ENCODE data around the gene REL. TPM values are rescaled to one million over a fixed set of nuclear protein-coding genes. Genes with fewer than 3 reads are reported as not detected.

Gene REL
- total RNA-seq, 1 experiment from 2014 or later: 6.2 TPM

GRCh38 chr2:60847854-60848253, 33.5 kb upstream of the REL start:
- Mint-ChIP-seq H3K36me3 (ENCODE audit: insufficient read depth in 1 of 3, low read depth in 3 of 3) (no peaks in the 10 kb centered on the region), H3K4me3 (no peak overlapping the region), H3K4me1 (peaks cover 0 to 2% of the 10 kb centered on the region in 2 experiments; a peak in 1 of 4 replicates), H3K9me3 (no peaks in the 10 kb centered on the region), H3K27ac (peak overlapping the region in 1 of 3 experiments; percentile 27; a peak in 1 of 7 replicates), H3K27me3 (ENCODE audit: low read depth) (peaks cover 58% of the 10 kb centered on the region)
- no peak overlapping the region for H2BK120ac ChIP-seq (ENCODE audit: low read depth, low read length, poor library complexity, severe bottlenecking)
- no peaks in the 10 kb centered on the region for H3K27me3 ChIP-seq (ENCODE audit: insufficient read depth, low read length)
- no peak overlapping the region for H2AK5ac ChIP-seq (ENCODE audit: insufficient read length, low read length)
- no peak overlapping the region for H2AFZ ChIP-seq (ENCODE audit: low read length)
- H3K79me1 ChIP-seq (ENCODE audit: insufficient read depth, low read depth, low read length, poor library complexity, severe bottlenecking): no peaks in the 10 kb centered on the region
- no peak overlapping the region for H4K5ac ChIP-seq (ENCODE audit: insufficient read length, low read depth, low read length)
- no peak overlapping the region for H2BK12ac ChIP-seq (ENCODE audit: insufficient read length, low read depth, low read length)
- H3K14ac ChIP-seq (ENCODE audit: insufficient read depth, low read length): no peak overlapping the region
- H4K8ac ChIP-seq (replicated peaks; ENCODE audit: insufficient read length, low read depth, low read length): no peak overlapping the region
- WGBS (ENCODE audit: extremely low coverage, insufficient read length, low lambda C conversion rate): no CpG with 5 or more reads among the region's 6 CpGs
- no peak overlapping the region for H2BK5ac ChIP-seq (ENCODE audit: insufficient read length, low read length)
- H4K20me1 ChIP-seq (ENCODE audit: control insufficient read depth, insufficient read depth, insufficient read length): no peaks in the 10 kb centered on the region
- H2BK15ac ChIP-seq (ENCODE audit: low read depth, low read length): no peak overlapping the region
- H3K9ac ChIP-seq (ENCODE audit: extremely low read depth, insufficient read length, low read length): no peak overlapping the region
- TF ChIP-seq CTCF (conservative IDR thresholded peaks at IDR 0.05): no peak
- DNase-seq: no peak
- H3K4me1 ChIP-seq (ENCODE audit: insufficient read depth, low read length): no peaks in the 10 kb centered on the region
- H3K56ac ChIP-seq (ENCODE audit: insufficient read length, low read depth, low read length): no peak overlapping the region
- no peak overlapping the region for H3T11ph ChIP-seq (ENCODE audit: low read length)
- no peak overlapping the region for H3K4me2 ChIP-seq (ENCODE audit: insufficient read depth, insufficient read length, low read length)
- no peak overlapping the region for H2BK20ac ChIP-seq (ENCODE audit: low read depth, low read length, poor library complexity, severe bottlenecking)
- H3K18ac ChIP-seq (ENCODE audit: insufficient read length, low read depth, low read length): no peak overlapping the region
- H3K9me3 ChIP-seq (ENCODE audit: control insufficient read depth, low read depth, low read length): no peaks in the 10 kb centered on the region
- H3K79me2 ChIP-seq (ENCODE audit: insufficient read depth, low read length): no peaks in the 10 kb centered on the region
- H3K23me2 ChIP-seq (ENCODE audit: insufficient read length, low read depth, low read length, poor library complexity, severe bottlenecking): no peaks in the 10 kb centered on the region
- H3K23ac ChIP-seq (ENCODE audit: insufficient read length, low read depth, low read length): no peak overlapping the region
- H3K27ac ChIP-seq (ENCODE audit: insufficient read length, low read depth, low read length): no peak overlapping the region
- no peak overlapping the region for H3K4ac ChIP-seq (ENCODE audit: low read depth, low read length)
- no peak overlapping the region for H4K91ac ChIP-seq (ENCODE audit: insufficient read length, low read depth, low read length)
